Colonic mucosa (tissue), 4 donors: ENCODE data around the gene HLA-G. TPM values are rescaled to one million over a fixed set of nuclear protein-coding genes. Genes with fewer than 3 reads are reported as not detected.

Experiments
- DNase-seq: peaks from one replicate; pipeline ENCODE4 v3.0.0-alpha.2; 2020
- H3K27ac ChIP-seq: fragments of 200-600 bp; one replicate; pipeline ENCODE4 v1.8.0; 2021
- H3K27me3 ChIP-seq: fragments of 200-600 bp; one replicate; pipeline ENCODE4 v1.8.0; 2021
- H3K36me3 ChIP-seq: fragments of 200-600 bp; one replicate; pipeline ENCODE4 v1.8.0; 2021
- H3K4me1 ChIP-seq: fragments of 200-600 bp; one replicate; pipeline ENCODE4 v1.8.0; 2021; ENCODE audit warnings: mild to moderate bottlenecking
- H3K4me3 ChIP-seq: fragments of 200-600 bp; one replicate; pipeline ENCODE4 v1.8.0; 2021
- H3K9ac ChIP-seq, 2 donors: one replicate each; pipeline ENCODE4 v1.7.0; 2013; ENCODE audit warnings: control low read depth in 2 of 2, low read depth in 2 of 2, low read length in 2 of 2
- H3K9me3 ChIP-seq: fragments of 200-600 bp; one replicate; pipeline ENCODE4 v1.8.0; 2021
- intact Hi-C: fragments of 100-400 bp; cut with DNase I; formaldehyde crosslinking; loops from one replicate; pipeline ENCODE4 v1.14.1; 2022
- total RNA-seq, 2 donors: library from RNA; stranded (reverse); fragmentation: NEBNext Ultra II Directional in 1 of 2; extraction: Animal tissue kit (Norgen Biotek cat#: 25700) in 1 of 2; gene quantifications; one replicate each; pipeline ENCODE4 v1.2.1, GENCODE V29; 2021
- TF ChIP-seq, protein P1 (sequence below): fragments of 200-600 bp; IDR thresholded peaks from one replicate; pipeline ENCODE4 v1.8.0; 2022; ENCODE audit warnings: antibody characterized with exemption, mild to moderate bottlenecking
- donor health status: healthy.
- donor health status: DM: no; HTN: no; CAD: no.
- donor health status: DM: no; HTN: no; CAD: no.

The HLA-G gene
- total RNA-seq, 2 donors from 2014 or later, result 55.3 to 91.3 TPM

GRCh38 chr6:29791786-29792122, 35.9 kb upstream of the HLA-G start:
- Histone ChIP-seq H3K36me3 (no peaks in the 10 kb centered on the region), H3K9ac (peak overlapping the region in 1 of 2 donors; percentile 46), H3K27ac (no peak overlapping the region), H3K27me3 (no peaks in the 10 kb centered on the region), H3K9me3 (no peaks in the 10 kb centered on the region), H3K4me1 (no peaks in the 10 kb centered on the region), H3K4me3 (peak overlapping the region; percentile 65)
- intact Hi-C loops, result loop anchor here (5.0 kb wide), 1 partner anchor 39 kb away; no protein-coding TSS in a partner anchor
- TF ChIP-seq, protein P1, sequence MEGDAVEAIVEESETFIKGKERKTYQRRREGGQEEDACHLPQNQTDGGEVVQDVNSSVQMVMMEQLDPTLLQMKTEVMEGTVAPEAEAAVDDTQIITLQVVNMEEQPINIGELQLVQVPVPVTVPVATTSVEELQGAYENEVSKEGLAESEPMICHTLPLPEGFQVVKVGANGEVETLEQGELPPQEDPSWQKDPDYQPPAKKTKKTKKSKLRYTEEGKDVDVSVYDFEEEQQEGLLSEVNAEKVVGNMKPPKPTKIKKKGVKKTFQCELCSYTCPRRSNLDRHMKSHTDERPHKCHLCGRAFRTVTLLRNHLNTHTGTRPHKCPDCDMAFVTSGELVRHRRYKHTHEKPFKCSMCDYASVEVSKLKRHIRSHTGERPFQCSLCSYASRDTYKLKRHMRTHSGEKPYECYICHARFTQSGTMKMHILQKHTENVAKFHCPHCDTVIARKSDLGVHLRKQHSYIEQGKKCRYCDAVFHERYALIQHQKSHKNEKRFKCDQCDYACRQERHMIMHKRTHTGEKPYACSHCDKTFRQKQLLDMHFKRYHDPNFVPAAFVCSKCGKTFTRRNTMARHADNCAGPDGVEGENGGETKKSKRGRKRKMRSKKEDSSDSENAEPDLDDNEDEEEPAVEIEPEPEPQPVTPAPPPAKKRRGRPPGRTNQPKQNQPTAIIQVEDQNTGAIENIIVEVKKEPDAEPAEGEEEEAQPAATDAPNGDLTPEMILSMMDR, result no peak
- peak; percentile 58 for DNase-seq

- intact Hi-C loops, result loop anchor here (5.0 kb wide), 1 partner anchor 40 kb away; no protein-coding TSS in a partner anchor
- peak; percentile 83 for DNase-seq
- H3K9ac ChIP-seq, result peak overlapping the region in 1 of 2 donors; percentile 46
- no peaks in the 10 kb centered on the region for H3K4me1 ChIP-seq
- H3K4me3 ChIP-seq, result peak overlapping the region; percentile 65
- H3K27ac ChIP-seq, result no peak overlapping the region
- H3K9me3 ChIP-seq, result no peaks in the 10 kb centered on the region
- no peaks in the 10 kb centered on the region for H3K36me3 ChIP-seq
- no peaks in the 10 kb centered on the region for H3K27me3 ChIP-seq
- TF ChIP-seq, protein P1, result peak; percentile 37
These were observed 35.2 kb upstream of the HLA-G start for GRCh38 chr6:29792123-29793035.

DNA sequence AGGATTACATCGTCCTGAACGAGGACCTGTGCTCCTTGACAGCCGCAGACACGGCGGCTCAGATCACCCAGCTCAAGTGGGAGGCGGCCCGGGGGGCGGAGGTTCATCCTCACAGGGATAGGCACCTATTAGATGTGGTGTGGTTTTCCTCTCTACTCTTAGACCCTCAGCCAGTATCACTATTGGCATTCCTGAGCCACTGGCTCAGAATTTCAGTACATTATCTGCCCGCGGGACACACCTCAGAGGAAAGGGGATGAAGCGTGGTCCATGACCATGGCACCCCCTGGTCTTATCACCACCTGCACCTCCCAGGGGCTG, 34.6 kb upstream of the HLA-G start:
- Histone ChIP-seq H3K9ac (no peak overlapping the region), H3K36me3 (no peaks in the 10 kb centered on the region), H3K27me3 (no peaks in the 10 kb centered on the region), H3K27ac (no peak overlapping the region), H3K4me1 (no peaks in the 10 kb centered on the region), H3K9me3 (no peaks in the 10 kb centered on the region), H3K4me3 (peak overlapping the region; percentile 65)
- TF ChIP-seq, protein P1, result no peak
- intact Hi-C loops, result loop anchor here (5.0 kb wide), 1 partner anchor 41 kb away; no protein-coding TSS in a partner anchor
- no peak for DNase-seq

GRCh38 chr6:29793796-29794195, 33.8 kb upstream of the HLA-G start:
- Histone ChIP-seq H3K27me3 (no peaks in the 10 kb centered on the region), H3K9ac (no peak overlapping the region), H3K4me3 (no peak overlapping the region), H3K9me3 (no peaks in the 10 kb centered on the region), H3K4me1 (no peaks in the 10 kb centered on the region), H3K27ac (no peak overlapping the region), H3K36me3 (no peaks in the 10 kb centered on the region)
- TF ChIP-seq, protein P1, result no peak
- no peak for DNase-seq
- intact Hi-C loops, result loop anchor here (5.0 kb wide), 1 partner anchor 41 kb away; no protein-coding TSS in a partner anchor

- intact Hi-C loops, result loop anchor here (5.0 kb wide), 1 partner anchor 161 kb away; no protein-coding TSS in a partner anchor
- H3K9ac ChIP-seq, result no peak overlapping the region
- H3K27me3 ChIP-seq, result no peaks in the 10 kb centered on the region
- H3K4me3 ChIP-seq, result no peak overlapping the region
- H3K9me3 ChIP-seq, result no peaks in the 10 kb centered on the region
- H3K4me1 ChIP-seq, result no peaks in the 10 kb centered on the region
- H3K36me3 ChIP-seq, result no peaks in the 10 kb centered on the region
- H3K27ac ChIP-seq, result no peak overlapping the region
- TF ChIP-seq, protein P1, result no peak
- no peak for DNase-seq
These were observed 31.6 kb upstream of the HLA-G start for GRCh38 chr6:29796026-29796425.
